ENCODE measurements around the gene PAXX. TPM values are rescaled to one million over a fixed set of nuclear protein-coding genes. Genes with fewer than 3 reads are reported as not detected.

Gene PAXX
- total RNA-seq, 1 donor: 9.9 TPM

DNA sequence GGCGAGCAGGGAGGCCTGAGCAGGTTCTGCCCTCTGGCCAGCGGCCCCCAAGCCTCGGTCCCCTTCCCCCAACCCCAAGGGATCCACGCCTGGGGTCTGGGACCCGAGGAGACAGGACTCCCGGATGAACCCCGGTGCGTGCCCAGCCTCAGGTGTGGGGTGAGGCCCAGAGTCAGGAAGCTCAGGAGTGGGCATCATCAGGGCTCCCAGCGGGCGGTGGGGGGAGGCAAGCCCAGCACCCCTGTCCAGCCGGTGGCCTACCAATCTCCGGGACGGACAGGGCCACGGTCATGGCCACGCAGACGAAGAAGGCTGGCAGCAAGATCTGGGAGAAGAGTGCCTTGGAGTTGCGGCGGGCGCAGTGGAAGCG is 21.3 kb downstream of the PAXX start:
- DNase-seq (ENCODE audit: low read depth): no peak
- no peak overlapping the region for H3K4me3 ChIP-seq (ENCODE audit: low read depth, low read length)
- TF ChIP-seq, protein P1, sequence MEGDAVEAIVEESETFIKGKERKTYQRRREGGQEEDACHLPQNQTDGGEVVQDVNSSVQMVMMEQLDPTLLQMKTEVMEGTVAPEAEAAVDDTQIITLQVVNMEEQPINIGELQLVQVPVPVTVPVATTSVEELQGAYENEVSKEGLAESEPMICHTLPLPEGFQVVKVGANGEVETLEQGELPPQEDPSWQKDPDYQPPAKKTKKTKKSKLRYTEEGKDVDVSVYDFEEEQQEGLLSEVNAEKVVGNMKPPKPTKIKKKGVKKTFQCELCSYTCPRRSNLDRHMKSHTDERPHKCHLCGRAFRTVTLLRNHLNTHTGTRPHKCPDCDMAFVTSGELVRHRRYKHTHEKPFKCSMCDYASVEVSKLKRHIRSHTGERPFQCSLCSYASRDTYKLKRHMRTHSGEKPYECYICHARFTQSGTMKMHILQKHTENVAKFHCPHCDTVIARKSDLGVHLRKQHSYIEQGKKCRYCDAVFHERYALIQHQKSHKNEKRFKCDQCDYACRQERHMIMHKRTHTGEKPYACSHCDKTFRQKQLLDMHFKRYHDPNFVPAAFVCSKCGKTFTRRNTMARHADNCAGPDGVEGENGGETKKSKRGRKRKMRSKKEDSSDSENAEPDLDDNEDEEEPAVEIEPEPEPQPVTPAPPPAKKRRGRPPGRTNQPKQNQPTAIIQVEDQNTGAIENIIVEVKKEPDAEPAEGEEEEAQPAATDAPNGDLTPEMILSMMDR (IDR thresholded peaks at IDR 0.05; ENCODE audit: insufficient read depth, low read depth, low read length): no peak

DNA sequence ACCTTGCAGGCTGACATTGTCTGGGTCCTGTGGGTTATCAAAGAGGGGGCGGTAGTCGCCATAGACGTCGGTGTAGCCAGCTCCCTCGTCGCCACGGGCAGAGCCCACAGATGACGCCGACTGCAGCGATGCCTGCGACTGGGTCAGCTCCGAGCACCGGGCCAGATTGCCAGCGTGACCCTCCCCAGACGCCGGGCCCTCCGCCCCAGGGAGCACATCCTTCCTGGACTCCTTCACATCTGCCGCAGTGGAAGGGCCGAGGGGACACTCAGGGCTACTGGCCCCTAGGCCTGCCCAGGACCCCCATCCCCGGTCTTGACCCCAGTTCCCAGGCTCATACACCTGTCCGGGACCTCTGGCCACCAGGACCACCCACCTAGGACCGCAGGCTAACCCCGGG is 21.9 kb downstream of the PAXX start:
- no peak overlapping the region for H3K4me3 ChIP-seq (ENCODE audit: low read depth, low read length)
- no peak for DNase-seq (ENCODE audit: low read depth)
- TF ChIP-seq, protein P1 (IDR thresholded peaks at IDR 0.05; ENCODE audit: insufficient read depth, low read depth, low read length): no peak

DNA sequence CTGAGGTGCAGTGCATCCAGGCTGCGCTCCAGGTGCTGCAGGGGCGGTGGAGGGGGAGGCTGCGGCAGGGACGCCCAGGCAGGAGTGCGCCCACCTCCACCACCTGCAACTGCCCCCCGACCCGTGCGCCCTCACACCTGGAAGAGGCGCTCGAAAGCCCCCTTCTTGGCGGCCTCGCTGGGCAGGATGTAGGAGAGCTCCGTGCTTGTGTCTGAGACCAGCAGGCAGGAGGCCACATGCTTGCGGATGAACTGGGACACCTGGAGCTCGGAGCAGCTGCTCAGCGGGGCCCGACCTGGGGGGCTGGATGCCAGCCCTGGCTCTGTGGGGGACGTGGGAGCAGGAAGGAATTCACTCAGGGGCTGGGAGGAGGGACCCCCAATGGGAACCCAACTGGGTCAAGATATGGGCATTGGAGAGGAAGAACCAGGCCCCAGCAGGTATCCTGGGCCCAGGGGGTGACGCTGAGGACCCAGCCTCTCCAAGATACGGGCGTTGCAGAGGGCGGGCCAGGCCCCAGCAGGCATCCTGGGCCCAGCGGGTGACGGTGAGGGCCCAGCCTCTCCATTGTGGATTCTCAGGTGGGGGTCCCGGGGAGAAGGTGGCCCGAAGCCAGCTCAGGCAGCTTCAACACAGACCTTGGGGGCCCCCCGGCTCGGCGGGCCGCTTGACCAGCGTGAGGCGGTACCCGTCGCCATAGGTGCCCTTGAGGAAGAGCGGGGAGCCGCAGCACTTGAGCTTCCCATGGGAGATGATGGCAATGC is 22.7 kb downstream of the PAXX start:
- no peak overlapping the region for H3K4me3 ChIP-seq (ENCODE audit: low read depth, low read length)
- TF ChIP-seq, protein P1 (IDR thresholded peaks at IDR 0.05; ENCODE audit: insufficient read depth, low read depth, low read length): no peak
- no peak for DNase-seq (ENCODE audit: low read depth)

DNA sequence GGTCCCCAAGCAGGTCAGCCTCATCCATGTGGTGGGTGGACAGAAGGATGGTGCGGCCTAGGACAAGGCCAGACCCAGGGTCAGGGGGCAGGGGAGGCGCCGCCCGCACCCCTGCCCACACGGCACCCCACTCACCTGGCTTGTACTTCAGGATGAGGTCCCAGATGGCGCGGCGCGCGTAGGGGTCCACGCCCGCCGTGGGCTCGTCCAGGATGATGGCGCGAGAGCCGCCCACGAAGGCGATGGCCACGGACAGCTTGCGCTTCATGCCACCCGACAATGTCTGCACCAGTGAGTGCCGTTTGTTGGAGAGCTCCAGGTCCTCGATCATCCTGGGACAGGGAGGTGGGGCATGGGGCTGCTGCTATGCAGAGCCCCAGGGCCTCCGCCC is 23.3 kb downstream of the PAXX start:
- H3K4me3 ChIP-seq (ENCODE audit: low read depth, low read length): no peak overlapping the region
- DNase-seq (ENCODE audit: low read depth): no peak
- TF ChIP-seq, protein P1 (IDR thresholded peaks at IDR 0.05; ENCODE audit: insufficient read depth, low read depth, low read length): no peak

DNA sequence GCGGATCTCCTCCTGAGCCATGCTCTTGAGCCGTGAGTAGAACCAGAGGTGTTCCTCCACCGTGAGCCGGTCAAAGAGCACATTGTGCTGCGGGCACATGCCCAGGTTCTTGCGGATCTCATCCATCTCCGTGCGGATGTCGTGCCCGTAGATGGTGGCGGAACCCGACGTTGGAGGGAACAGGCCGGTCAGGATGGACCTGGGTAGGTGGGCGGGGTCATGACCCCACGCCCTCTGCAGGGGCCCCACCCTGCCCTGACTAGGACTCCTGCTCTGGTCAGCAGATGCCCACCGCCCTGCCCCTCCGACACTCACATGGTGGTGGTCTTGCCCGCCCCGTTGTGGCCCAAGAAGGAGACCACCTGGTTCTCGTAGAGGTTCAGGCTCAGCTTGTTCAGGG is 23.8 kb downstream of the PAXX start:
- no peak overlapping the region for H3K4me3 ChIP-seq (ENCODE audit: low read depth, low read length)
- no peak for DNase-seq (ENCODE audit: low read depth)
- TF ChIP-seq, protein P1 (IDR thresholded peaks at IDR 0.05; ENCODE audit: insufficient read depth, low read depth, low read length): no peak

DNA sequence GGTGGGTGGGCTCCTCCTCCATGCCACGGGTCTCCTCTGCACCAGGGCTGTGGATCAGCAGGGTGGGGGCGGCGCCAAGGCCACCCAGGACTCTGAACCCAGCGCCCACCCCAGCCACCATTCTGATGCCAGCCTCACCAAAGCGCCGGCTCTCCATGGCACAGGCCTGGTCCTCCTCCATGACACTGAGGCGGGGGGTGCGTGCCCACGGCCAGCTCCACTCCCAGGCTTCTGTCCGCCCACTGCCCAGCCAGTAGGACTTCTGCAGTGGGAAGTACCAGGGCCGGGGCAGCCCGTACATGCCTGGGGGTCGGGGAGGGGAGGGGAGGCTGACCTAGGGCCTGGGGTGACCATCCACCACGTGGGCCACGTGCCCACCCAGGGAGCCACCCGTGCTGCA is 24.2 kb downstream of the PAXX start:
- TF ChIP-seq, protein P1 (IDR thresholded peaks at IDR 0.05; ENCODE audit: insufficient read depth, low read depth, low read length): no peak
- no peak overlapping the region for H3K4me3 ChIP-seq (ENCODE audit: low read depth, low read length)
- no peak for DNase-seq (ENCODE audit: low read depth)

DNA sequence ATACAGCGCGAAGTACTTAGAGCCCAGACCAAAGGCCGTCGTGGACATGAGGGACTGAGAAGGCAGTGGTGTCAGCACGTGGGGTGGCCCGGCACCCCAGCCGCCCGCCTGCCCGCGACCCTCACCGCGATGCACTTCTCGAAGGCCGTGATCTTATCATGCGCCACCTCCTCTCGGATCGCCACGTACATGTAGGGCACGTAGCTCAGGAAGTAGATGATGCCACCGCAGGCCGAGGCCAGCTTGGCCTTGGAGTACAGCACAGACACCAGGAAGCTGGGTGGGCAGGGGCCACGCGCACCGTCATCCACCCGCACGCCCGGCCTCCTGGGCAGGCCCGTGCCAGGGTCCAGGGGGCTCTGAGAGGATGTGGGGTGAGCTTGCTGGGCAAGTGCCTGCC is 24.8 kb downstream of the PAXX start:
- DNase-seq (ENCODE audit: low read depth): no peak
- TF ChIP-seq, protein P1 (IDR thresholded peaks at IDR 0.05; ENCODE audit: insufficient read depth, low read depth, low read length): no peak
- no peak overlapping the region for H3K4me3 ChIP-seq (ENCODE audit: low read depth, low read length)

All from fibroblast of villous mesenchyme (primary cell).